PFSK-1 (cell line): ENCODE measurements around the gene S100A3.

ENCODE experiments used
- POLR2AphosphoS5 ChIP-seq: IDR thresholded peaks from 2 replicates; pipeline ENCODE4 v1.6.1; 2012; ENCODE audit warnings: low read depth, mild to moderate bottlenecking, control low read depth, low read length, moderate library complexity
- SIN3A ChIP-seq: IDR thresholded peaks from 2 replicates; pipeline ENCODE4 v1.6.1; 2012; ENCODE audit warnings: mild to moderate bottlenecking, low read length, moderate library complexity, borderline replicate concordance; ENCODE audit not compliant: insufficient read depth
- TAF1 ChIP-seq: IDR thresholded peaks from 2 replicates; pipeline ENCODE4 v1.6.1; 2012; ENCODE audit warnings: low read length, control low read depth, borderline replicate concordance; ENCODE audit not compliant: insufficient read depth
- TF ChIP-seq, protein P1 (sequence below), 2 experiments: IDR thresholded peaks; 2 replicates each; pipeline versions ENCODE4 v1.6.1 to v1.8.0; 2011 to 2012; ENCODE audit warnings: low read depth in 2 of 2, low read length in 2 of 2, control low read depth in 1 of 2, inconsistent platforms in 1 of 2, mild to moderate bottlenecking in 1 of 2, moderate library complexity in 1 of 2; ENCODE audit not compliant: insufficient read depth in 1 of 2

DNA sequence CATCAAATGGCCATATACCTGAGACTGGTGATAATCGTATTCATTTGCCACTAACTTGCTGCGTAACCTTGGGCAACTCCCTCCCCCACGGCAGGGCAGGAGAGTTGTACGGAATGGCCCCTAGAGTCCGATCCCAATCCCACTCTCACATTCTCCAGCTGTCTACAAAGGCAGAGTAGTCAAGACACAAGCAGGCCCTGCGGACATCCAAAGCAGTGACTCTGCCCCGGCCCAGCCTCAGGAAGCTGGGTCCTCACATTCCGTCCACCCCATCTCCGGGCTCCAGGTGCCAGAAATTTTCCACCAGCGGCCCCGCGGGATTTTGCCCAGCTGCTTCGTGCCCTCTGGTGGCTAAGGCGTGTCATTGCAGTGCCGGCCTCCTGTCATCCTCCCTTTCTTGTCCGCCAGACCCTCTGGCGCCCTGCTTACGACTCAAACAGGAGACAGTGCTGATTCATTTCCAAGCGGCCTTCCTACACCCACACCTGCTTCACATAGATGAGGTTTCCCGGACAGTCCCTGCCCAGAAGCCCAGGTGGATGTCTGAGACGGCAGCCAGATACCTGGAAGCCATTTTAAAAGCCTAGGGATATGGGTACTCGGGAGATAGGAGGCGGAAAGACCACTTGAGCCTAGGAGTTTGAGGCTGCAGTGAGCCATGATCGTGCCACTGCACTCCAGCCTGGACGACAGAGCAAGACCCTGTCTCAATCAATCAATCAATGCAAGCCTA is 19.5 kb upstream of the S100A3 start:
- TF ChIP-seq TAF1 (no peak), POLR2AphosphoS5 (no peak), SIN3A (no peak)
- TF ChIP-seq, protein P1, sequence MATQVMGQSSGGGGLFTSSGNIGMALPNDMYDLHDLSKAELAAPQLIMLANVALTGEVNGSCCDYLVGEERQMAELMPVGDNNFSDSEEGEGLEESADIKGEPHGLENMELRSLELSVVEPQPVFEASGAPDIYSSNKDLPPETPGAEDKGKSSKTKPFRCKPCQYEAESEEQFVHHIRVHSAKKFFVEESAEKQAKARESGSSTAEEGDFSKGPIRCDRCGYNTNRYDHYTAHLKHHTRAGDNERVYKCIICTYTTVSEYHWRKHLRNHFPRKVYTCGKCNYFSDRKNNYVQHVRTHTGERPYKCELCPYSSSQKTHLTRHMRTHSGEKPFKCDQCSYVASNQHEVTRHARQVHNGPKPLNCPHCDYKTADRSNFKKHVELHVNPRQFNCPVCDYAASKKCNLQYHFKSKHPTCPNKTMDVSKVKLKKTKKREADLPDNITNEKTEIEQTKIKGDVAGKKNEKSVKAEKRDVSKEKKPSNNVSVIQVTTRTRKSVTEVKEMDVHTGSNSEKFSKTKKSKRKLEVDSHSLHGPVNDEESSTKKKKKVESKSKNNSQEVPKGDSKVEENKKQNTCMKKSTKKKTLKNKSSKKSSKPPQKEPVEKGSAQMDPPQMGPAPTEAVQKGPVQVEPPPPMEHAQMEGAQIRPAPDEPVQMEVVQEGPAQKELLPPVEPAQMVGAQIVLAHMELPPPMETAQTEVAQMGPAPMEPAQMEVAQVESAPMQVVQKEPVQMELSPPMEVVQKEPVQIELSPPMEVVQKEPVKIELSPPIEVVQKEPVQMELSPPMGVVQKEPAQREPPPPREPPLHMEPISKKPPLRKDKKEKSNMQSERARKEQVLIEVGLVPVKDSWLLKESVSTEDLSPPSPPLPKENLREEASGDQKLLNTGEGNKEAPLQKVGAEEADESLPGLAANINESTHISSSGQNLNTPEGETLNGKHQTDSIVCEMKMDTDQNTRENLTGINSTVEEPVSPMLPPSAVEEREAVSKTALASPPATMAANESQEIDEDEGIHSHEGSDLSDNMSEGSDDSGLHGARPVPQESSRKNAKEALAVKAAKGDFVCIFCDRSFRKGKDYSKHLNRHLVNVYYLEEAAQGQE (IDR thresholded peaks at IDR 0.05; ENCODE audit: insufficient read depth in 1 of 2, low read depth in 2 of 2, low read length in 2 of 2) = no peak
